ENCODE measurements around the gene PRKN.

The PRKN gene

DNA sequence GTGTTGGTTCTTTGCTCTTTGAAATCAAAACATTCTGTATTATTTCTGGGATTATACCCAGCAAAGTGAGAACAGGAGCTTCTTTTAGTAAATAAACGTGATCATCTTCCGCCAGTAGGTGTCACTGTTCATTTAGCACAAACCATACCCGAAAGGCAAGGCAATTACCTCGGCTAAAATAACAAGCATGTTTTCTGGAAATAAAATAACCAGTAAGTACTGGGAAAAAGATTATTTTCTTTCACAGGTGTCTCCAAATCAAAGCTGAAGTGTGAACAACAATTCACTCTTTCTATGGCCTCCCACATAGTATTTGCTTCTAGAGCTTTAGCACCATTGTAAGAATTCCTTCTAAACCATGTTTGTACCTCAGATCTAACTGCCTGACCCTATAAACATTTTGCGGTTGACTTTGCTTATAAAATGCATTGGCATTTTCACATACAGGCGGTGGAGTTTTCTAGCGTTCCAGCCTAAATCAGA, 1309.1 kb downstream of the PRKN start:
- peak; percentile 69 to 77 for DNase-seq (ENCODE audit: low read depth in 2 of 2)

DNA sequence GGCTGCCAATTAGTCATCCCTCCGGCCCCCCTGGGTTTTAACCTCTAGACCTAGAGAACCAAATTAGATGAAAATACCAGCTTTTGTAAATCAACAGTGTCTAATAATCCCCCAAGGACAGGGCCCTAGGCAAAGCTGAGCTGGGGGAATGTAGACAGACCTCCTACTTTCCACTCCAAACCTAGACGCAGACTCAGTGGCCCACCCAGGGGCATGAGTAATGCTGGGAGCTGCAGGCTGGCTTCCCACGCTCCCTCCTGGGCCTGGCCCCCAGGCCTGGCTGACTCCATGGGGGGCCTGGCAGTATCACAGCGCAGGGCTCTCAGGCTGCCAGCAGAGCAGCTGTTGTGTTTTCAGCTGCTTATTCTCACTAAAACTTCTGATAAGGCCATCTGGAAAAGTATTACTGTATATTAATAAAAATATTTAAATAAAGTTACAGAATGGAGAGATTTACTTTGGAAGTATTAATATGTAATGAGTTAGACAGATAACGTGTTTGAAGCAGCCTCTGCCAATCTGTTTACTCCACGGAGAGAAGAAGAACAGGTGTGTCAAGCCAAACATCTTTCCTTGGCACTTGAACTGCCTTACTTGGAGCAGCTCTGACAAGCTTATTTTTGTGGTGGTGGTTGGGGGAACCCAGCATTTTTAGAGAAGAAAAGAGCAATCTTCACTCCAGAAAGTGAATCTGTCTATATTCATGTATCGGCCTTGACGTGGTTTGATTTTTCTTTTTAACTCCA, 1309.7 kb downstream of the PRKN start:
- peak; percentile 87 to 88 for DNase-seq (ENCODE audit: low read depth in 2 of 2)

DNA sequence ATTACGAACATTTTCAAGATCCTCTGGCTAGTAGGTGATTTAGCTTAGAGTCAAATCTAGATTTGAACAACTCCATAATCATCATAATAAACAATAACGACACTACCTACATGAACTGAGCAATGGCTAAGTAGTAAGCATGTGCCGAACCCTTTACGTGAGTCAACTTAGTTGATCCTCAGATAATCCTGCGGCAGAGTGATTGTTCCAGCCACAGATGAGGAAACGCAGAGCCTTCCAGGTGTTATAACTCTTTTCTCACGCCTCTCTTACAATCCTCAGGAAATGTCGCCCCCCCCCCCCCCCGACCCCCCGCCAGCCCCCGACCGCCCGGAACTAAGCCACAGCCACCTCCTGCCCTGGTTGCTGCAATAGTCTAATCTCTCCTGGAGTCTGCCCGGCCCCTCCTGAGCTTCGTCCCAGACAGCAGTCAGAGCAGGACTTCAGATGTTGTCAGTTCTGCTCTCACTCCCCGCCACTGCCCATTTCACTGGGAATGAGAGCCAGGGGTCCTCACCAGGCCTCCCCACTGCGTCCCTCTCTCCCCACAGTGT, 1312.2 kb downstream of the PRKN start:
- DNase-seq (ENCODE audit: low read depth in 2 of 2) = no peak

DNA sequence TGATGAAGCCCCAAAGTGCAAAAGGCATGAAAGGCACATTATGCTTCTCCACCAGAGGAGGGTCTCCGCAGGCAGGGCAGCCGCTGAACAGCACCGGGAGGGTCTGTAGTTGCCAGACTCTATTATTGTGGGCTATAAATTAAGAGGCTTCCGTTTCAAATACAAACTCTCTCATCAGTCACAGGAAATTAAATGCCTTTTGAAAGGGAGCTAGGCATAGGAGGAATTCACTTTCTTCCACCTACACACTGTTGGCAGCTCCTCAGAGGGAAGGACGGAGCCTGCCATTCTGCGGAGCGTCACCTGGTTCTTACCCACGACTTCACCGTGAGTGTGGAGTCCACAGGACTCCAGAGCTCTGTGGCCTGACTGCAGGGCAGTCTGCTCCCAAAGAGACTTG, 1312.9 kb downstream of the PRKN start:
- DNase-seq (ENCODE audit: low read depth in 2 of 2) = no peak

DNA sequence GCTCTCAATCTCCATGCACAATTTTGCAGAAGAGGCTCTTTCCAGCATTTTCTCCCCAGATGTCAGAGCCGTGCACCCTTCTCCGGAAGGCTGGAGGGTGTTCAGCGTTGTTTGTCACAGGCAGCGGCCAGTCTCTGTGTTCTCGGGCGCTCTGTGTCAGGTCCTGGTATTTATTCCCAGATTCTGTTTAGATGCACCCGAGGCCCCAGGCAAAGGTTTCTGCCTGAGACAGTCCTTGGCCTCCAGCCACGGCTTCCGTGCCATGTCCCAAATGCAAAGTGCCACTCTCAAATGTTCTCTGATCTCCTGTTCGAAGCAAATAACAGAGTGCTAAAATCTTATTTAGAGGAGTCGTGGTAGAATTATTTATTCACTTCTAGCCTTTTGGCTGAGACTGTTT, 1313.4 kb downstream of the PRKN start:
- DNase-seq (ENCODE audit: low read depth in 2 of 2) = no peak

DNA sequence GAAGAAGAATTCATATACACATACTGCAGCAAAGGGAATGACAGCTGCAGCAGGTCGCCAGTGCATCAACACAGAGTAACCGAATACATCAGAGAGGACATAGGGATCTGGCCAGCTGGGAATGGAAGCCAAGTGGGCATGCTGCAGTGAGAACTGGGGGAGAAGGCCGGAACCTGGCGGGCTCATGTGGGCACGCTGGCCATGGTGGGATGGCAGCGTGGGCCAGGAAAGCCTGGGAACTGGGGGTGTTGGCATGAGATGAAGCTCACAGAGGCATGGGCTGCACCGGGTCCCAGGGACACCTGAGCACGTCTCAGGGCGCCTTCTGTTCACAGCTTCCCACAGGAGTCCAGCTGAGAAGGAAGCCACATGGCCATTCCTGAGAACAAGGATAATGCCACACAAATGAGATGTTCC, 1314.2 kb downstream of the PRKN start:
- no peak for DNase-seq (ENCODE audit: low read depth in 2 of 2)

DNA sequence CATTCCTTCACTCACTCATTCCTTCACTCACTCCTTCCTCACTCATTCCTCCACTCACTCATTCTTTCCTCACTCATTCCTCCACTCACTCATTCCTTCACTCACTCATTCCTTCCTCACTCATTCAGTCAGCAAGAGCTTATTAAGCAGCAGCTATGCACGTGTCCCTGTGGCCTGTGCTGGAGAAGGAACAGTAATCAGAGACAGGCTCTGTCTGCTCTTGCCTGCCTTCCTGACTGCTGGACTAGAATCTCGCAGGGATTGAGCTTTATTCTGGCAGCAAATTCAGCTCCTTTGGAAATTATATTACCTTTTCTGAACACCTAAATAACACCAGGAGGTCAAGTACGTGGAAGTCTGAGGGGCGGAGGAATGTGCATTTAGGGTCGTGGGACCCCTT, 1314.8 kb downstream of the PRKN start:
- DNase-seq (ENCODE audit: low read depth in 2 of 2) = no peak

DNA sequence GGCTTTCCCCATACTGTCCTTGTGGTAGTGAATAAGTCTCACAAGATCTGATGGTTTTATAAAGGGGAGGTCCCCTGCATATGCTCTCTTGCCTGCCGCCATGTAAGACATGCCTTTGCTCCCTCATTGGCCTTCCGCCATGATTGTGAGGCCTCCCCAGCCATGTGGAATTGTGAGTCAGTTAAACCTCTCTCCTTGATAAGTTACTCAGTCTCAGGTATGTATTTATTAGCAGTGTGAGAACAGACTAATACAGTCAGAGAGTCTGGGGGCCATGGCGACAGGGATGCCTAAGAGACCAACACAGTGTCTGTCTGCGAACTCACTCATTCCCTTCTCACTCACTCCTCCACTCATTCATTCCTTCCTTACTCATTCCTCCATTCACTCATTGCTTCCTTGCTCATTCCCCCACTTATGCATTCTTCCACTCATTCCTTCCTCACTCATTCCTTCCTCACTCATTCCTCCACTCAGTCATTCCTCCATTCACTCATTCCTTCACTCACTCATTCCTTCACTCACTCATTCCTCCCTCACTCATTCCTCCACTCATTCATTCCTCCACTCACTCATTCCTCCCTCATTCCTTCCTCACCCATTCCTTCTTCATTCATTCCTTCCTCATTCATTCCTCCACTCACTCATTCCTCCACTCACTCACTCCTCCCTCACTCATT, 1316.2 kb downstream of the PRKN start:
- no peak for DNase-seq (ENCODE audit: low read depth in 2 of 2)

DNA sequence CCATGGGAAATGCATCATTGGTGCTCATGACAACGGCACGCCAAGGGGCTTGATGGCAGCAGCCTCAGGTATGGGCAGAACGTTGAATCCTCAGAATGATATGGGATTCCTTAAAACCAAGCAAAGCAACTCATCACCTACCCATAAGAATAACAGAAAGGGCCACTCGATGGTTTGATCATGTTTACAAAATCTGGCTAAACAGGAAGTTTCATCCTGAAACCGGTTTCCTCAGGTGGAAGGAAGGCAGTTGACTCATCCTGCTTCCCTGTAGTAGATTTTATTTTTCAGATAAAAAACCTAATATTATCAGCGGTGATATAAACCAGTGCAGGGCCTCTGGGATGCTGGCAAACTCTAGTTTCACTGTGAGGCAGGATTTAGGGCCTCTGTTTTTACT, 1316.8 kb downstream of the PRKN start:
- DNase-seq (ENCODE audit: low read depth in 2 of 2) = no peak

DNA sequence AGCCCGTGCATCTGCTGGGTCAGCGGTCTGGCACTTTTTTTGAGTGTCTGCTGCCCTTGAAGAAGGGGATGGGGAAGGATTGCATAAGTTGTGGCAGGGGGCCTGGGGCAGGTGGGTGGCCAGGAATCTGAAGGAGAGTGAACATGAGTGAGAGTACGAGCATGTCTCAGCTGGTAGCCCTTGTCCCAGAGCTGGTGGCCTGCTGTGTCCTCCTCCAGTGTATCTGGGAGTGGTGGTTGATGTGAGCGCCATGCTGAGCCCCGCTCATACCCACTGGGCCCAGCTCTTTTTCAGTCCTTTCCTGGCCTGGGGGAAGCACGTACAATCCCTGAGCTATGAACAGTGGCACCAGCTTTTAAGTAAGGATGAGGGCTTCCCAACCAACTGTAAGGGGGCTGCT, 1317.5 kb downstream of the PRKN start:
- DNase-seq (ENCODE audit: low read depth in 2 of 2) = no peak

DNA sequence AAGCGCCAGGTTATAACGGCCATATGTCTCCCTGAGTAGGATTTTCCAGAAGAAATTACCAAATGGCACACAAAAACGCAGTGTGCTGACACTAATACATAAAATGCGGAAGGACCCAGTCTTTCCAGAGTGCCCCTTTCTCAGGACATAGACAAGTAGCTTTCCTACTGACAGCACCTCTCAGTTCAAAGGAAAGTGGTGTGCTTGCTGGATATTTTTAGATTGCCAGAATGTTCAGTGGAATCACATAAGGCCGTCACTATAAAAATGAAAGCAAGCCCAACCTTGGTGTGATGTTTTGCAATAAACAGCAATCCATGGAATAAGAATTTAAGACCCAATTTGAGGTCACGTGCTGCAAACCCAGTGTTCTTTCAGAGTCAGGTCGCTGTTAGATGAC, 1318.2 kb downstream of the PRKN start:
- DNase-seq (ENCODE audit: low read depth in 2 of 2) = no peak

DNA sequence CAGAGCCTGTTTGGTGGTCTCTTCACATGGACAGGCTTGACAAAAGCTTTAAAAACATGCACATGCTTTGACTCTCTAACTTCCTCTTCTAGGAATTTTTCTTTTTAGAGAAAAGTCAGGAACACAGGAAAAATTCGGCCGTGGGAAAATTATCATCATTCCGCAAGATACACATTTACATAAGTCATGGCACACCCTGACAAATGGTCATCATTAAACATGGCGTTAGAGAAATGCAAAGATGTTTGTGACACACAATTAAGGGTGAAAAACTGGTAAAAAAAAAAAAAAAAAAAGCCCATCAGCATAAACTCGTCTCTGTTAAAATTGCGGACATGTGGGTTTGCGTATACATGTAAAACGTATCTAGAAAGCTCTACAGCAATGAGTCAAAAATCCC, 1319.5 kb downstream of the PRKN start:
- DNase-seq (ENCODE audit: low read depth in 2 of 2) = no peak

DNA sequence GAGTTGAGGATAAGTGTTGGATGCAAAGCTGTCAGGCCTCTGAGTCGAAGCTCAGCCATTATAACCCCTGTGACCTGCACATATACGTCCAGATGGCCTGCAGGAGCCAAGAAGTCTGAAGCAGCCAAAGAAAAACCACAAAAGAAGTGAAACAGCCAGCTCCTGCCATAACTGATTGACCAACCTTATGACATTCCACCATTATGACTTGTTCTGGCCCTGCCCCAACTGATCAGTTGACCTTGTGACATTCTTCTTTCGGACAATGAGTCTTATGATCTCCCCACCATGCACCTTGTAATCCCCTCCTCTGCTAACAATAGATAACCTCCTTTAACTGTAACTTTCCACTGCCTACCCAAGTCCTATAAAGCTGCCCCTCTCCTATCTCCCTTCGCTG, 1320.0 kb downstream of the PRKN start:
- peak in 1 of 2 experiments; percentile 29 for DNase-seq (ENCODE audit: low read depth in 2 of 2)

DNA sequence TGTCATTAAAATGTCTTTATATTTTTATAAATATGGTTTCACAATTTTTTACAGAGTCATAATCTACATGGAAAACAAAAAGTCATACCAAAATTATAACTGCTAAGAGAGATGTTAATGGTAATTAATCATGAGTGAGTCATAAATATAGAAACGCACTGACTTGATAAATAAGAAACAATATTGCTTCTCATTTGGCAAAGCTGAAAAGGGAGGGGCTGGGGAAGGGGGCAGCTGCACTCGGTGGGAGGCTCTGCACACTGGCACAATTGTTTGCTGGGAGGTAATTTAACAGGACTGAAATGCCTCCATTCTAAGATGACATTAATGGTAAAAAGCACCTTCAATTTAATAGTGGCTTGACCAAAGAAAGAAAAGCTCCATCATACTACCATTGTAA, 1320.5 kb downstream of the PRKN start:
- no peak for DNase-seq (ENCODE audit: low read depth in 2 of 2)

DNA sequence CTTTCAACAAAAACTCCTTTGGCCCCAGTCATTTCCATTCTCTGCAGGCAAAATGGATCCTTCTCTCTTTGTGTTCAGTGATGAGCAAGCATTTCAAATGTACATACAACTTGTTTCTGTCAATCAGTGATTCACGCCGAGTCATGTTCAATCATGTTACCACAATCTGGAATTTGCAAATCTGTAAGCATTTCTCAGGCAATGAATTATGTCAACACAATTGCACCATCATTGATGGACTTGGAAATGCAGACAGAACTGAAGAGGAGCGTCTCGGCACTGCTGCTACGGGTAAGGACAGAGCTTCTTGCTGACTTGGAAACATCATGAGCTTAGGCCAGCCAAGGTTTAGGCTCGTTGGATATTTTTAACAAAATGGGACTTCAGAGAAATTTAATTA, 1320.9 kb downstream of the PRKN start:
- peak; percentile 90 to 91 for DNase-seq (ENCODE audit: low read depth in 2 of 2)

DNA sequence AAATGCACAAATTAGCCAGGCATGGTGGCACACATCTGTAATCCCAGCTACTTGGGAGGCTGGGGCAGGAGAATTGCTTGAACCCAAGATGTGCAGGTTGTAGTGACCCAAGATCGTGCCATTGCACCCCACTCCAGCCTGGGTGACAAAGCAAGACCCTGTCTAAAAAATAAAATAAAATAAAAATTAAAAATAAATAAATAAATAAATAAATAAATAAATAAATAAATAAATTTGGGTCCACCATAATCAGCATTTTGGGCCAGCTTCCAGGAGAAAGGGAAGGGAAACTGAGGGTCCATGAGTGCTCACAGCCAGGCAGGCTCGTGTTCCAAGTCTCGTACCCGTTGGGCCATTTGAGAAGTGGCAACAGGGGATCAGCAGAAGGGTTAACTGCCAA, 1322.1 kb downstream of the PRKN start:
- no peak for DNase-seq (ENCODE audit: low read depth in 2 of 2)

DNA sequence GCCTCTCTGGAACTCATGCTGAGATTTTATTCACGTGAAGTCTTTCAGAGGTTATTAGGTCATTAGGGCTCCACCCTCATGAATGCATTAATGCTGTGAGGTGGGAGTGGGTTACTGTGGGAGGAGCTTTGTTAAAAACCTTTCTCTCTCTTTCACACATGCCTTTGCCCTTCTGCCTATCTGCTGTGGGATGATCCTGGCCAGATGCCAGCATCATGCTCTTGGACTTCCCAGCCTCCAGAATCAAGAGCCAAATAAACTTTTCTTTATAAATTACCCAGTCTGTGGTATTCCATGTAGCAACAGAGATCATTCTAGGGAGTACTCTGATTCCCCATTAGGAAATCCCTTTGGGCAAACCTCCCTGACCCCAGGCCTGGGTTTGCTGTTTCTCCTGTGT, 1323.8 kb downstream of the PRKN start:
- DNase-seq (ENCODE audit: low read depth in 2 of 2) = no peak

DNA sequence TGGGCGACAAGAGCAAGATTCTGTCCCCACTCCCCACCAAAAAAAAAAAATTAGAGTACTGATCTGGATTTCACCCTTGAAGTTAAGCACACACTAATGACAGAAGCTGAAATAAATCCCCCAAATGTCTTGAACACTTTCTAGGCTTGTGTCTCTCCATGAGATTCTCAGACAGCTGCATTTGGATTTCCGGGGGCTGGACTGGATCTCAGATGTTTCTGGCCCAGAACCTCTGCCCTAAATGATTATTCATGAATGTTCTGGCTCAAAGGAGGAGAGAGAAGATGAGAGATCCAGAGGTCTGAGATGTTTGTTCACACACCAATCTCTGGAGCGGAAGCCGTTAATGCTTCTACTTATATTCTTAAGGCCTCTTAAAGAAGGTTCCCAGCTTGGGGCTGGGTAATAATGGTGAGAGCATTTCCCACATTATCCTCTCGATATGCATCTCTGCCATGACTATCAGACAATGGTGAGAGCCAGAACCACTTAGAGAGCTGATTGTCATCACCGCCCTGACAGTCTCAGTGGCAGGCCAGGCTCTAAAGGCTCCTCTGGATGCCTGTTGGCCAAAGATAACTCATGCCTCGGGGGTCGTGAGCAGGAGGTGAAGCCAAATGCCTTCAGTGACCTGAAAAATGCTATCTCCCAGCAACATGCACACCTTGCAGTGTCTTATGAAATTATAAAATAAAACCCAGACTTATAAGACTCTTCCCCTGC, 1325.8 kb downstream of the PRKN start:
- DNase-seq (ENCODE audit: low read depth in 2 of 2) = no peak

DNA sequence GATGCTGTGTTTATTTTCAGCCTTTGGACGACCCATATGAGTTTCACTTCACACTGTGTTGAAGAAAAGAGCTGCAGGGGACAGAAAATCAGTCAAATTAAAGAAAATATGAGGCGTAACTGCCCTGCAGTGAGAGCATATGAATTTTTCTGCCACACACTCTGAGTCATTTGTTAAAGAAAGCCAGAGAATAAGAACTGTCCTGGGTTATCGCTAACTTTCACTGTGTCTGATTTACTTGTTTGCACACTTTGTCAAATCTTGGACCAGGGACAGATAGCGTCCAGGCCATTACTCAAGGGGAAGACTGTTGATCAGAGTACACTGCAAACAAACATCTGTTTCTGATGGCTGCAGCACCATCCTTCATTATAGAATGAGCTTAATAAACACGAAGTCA, 1326.9 kb downstream of the PRKN start:
- DNase-seq (ENCODE audit: low read depth in 2 of 2) = no peak

DNA sequence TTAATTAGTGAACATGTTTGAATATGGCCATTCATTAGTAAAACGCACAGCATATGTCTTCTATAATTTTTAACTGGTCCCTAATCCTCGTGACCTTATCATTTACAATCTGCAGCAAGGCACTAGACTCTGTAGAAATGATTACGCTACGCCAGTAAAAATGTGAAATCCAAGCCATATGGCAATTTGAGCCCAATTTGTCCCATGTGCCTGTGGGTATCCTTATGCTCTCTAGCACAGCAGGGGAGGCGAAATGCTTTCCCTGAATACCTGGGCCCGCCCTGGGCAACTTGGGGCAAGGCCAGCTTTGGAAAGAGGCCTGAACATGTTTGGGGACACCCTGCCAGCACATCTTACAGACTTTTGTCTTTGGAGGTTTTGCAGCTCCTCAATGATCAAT, 1331.0 kb downstream of the PRKN start:
- DNase-seq (ENCODE audit: low read depth in 2 of 2) = no peak

DNA sequence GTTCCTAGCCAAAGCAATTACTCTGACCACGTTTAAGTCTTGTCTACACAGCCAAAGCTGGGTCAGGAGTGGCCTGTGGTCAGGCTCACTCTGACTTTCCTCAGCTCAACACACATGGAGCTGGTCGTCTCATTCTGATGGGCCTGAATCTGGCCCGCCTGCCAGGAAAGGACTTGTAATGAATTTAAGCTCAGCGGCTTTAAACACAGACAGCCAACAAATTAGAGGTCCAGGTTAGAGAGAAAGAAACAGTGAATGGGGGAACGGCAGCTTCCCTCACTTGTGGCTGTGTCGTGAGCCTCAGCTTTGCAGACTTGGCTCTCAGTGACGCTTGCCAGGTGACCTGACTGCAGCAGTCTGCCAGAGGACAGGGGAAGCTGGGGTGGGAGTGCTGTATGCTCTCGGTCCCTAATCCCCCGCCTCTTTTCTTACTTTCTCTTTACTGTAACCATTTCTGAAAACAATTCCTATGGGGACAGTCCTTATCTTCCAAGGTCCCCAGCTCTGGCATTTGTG, 1331.8 kb downstream of the PRKN start:
- no peak for DNase-seq (ENCODE audit: low read depth in 2 of 2)

DNA sequence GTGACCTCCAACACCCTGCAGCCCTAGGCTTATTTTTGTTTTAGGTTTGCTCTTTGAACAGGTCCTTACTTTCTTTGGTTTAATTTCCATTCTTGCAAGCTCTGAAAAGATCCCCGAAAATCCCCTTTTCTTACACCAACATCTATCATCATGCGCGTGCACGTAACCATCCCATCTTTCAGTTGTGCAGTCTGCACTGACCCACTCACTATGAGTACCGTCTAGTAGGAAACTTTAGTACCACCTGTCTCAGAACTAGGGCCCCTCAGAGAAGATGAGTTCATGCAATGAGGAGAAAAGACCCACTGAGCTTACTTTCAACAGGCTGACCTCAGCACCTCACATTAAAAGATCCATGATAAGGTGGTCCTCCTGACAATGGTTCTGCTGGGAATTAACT, 1333.1 kb downstream of the PRKN start:
- no peak for DNase-seq (ENCODE audit: low read depth in 2 of 2)
